ENCODE results near the gene ANO8.
"Not testable (repeated sequence)": the region's sequence is repeated elsewhere in the genome, so short reads cannot be mapped to it uniquely, and the experiment has no call there.

Gene ANO8

GRCh38 chr19:17309965-17310461 is 24.6 kb downstream of the ANO8 start:
- DNase-seq (ENCODE audit: low read depth): no peak

DNA sequence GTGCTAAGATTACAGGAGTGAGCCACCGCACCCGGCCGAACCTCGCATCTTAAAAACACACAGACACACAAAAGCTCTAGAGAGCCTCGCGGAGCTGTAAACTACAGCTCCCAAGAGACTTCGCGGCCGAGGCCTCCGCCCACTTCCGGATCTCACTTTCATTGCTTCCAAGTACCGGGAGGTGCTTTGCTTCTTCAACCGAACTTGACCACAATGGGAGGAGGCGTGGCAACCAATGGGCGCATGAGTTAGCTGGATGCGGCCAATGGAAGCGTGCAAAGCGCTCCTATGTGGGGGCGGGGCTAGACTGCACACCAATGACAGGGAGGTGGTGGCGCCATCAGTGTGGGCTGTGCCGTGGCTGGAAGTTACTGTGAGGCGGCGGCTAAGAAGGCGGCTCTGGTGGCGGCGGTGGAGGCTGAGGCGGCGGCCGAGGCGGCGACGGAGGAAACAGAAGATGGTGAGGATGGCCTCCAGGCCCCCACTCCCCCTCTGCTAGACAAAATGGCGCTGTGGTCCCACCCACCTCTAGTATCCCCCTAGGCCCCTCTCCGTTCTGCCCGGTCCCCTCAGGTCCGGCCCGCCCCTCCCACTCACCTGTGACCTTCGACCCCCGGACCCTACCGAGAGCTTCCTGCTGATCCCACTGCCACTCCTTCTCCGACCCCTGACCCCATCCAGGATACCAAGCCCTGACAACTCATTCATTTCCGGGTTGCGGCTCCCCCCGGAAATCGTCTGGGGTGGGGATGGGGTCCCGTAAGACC is 25.3 kb downstream of the ANO8 start, which contains the start of gene DDA1:
TSS of gene DDA1 (plus strand) at position 366 of the 767 bp plus-strand sequence. CDS start at position 458, 92 bp downstream.
- DNase-seq (ENCODE audit: low read depth): peak; percentile 96

- DNase-seq (ENCODE audit: low read depth): no peak
Measured at GRCh38 chr19:17307876-17308377, 26.7 kb downstream of the ANO8 start.

DNA sequence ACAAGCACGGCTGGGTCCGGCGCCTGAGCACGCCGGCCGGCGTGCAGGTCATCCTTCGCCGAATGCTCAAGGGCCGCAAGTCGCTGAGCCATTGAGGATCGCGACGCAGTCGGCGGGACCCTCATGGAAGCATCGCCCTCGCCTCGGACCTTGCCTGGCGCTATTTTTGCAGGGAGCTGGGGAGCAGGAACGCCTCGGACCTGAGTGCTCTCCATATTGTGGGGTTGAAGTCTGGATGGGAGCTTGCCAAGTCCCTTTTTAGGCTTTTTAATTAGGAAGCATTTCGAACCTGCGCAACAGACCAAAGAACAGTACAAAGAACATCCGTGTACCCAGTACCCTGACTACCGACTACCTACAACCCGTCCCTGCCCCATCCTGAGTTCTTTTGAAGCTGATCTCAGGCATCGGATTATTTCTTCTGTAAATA is 28.4 kb downstream of the ANO8 start:
- DNase-seq (ENCODE audit: low read depth): no peak

DNA sequence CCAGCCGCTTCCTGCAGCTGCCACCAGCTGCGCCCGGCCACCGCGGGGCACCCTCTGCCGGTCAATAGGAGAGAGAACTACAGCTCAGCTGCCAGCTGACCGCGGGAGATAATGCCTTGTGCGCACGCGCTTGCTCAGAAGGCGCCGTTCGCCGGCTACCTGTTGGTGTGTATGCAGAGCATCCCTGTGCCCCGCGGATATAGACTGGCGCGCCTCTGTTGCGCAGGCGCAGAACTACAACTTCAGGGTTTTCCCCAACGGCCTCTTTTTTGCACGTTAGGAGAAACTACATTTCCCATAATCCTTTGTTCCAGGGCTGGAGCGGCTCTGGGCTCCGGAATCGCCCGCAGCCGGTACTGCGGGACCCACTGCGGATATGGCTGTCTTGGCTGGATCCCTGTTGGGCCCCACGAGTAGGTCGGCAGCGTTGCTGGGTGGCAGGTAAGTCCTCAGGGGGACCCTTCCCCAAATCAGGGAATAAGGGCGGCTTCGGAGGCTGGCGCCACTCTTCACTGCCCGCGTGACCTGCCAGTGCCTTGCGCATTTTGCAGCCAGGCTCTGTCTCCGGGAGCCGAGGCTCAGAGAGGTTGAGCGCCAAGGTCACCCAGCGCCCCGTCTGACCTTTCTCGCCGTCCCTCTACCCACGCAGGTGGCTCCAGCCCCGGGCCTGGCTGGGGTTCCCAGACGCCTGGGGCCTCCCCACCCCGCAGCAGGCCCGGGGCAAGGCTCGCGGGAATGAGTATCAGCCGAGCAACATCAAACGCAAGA is 29.0 kb downstream of the ANO8 start, which contains the start of gene MRPL34:
TSS of gene MRPL34 (plus strand) at position 356 of the 768 bp plus-strand sequence. CDS start at position 377, 21 bp downstream.
- peak; percentile 92 for DNase-seq (ENCODE audit: low read depth)

DNA sequence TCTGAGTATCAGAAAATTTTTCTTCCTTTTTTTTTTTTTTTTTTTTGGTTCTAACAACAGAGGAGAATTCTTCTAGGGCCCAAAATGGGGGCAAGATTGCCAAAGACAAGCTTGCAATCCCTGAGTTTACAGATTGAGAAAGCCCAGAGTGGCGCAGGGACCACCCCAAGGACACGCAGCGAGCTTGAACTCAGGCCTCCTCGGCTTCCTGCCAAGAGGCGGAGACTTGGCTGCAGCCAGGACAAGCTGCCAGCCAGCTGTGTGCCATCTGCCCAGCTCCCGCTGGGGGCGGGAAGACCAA is 29.5 kb downstream of the ANO8 start:
- DNase-seq (ENCODE audit: low read depth): no peak

DNA sequence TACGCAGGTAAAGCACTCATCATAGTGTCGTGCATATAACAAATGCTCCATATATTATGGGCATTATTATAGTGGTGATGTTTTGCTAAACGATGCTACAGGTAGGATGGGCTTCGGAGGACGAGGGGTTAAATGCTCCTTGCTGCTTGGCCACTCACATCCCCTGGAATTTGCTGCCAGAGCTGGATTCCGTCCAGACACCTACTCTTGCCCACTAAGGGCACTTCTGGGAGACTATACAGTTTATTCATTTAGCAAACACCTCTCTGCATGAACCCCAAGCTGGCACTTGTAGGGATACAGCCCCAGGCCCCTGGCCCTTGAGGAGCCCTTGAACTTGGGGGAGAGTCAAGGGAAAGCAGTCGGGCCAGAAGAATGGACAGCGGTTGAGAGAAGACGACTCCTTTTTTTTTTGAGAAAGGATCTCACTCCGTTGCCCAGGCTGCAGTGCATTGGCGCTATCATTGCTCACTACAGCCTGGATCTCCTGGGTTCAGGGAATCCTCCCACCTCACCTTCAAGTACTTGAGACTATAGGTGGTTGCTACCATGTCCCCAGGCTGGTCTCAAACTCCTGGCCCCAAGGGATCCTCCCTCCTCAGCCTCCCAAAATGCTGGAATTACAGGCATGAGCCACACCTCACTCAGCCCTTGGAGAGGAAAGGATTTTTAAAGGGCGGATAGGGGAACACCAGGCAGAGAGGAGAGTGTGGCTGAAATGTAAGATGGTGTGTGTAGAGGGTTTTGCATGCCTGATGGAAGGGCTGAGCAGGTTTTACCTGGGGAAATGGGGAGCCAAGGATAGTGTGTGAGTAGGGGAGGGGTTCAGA is 30.1 kb downstream of the ANO8 start:
- no peak for DNase-seq (ENCODE audit: low read depth)

GRCh38 chr19:17303940-17304267 is 30.8 kb downstream of the ANO8 start:
- DNase-seq (ENCODE audit: low read depth): no peak

GRCh38 chr19:17303167-17303939 is 31.3 kb downstream of the ANO8 start, which contains the start of gene ABHD8:
ABHD8 (minus strand) TSS chr19:17303425; CDS start chr19:17301616, 1,809 bp downstream.
- peak; percentile 59 for DNase-seq (ENCODE audit: low read depth)

GRCh38 chr19:17302391-17303166 is 32.1 kb downstream of the ANO8 start:
- DNase-seq (ENCODE audit: low read depth): no peak

GRCh38 chr19:17300992-17301619 is 33.5 kb downstream of the ANO8 start:
- no peak for DNase-seq (ENCODE audit: low read depth)

GRCh38 chr19:17296976-17297375 is 37.7 kb downstream of the ANO8 start:
- DNase-seq (ENCODE audit: low read depth): no peak

DNA sequence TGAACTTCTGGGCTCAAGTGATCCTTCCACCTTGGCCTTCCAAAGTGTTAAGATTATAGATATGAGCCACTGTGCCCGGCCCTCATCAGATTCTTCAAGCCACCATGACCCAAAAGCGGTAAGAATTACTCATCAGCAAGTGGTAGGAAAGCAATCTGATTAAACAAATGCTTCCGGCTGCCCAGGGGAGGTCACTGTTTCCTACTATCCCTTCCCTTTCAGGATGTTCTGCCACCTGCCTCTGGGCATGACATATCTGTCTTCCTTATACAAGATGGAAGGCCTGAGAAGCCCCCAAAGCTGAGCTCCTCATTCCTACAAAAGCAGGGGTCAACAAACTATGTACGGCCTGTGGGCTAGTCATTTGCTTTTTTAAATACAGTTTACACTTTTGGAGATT is 38.4 kb downstream of the ANO8 start:
- DNase-seq (ENCODE audit: low read depth): no peak

DNA sequence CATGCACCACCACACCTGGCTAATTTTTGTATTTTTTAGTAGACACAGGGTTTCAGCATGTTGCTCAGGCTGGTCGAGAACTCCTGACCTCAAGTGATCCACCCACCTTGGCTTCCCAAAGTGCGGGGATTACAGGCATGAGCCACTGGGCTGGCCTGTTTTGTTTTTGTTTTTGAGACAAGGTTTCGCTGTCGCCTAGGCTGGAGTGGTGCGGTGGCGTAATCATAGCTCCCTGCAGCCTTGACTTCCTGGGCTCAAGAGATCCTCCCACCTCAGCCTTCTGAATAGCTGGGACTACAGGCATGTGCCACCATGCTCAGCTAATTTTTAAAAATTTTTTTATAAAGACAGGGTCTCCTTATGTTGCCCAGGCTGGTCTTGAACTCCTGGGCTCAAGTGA is 39.1 kb downstream of the ANO8 start:
- DNase-seq (ENCODE audit: low read depth): not testable (repeated sequence)

DNA sequence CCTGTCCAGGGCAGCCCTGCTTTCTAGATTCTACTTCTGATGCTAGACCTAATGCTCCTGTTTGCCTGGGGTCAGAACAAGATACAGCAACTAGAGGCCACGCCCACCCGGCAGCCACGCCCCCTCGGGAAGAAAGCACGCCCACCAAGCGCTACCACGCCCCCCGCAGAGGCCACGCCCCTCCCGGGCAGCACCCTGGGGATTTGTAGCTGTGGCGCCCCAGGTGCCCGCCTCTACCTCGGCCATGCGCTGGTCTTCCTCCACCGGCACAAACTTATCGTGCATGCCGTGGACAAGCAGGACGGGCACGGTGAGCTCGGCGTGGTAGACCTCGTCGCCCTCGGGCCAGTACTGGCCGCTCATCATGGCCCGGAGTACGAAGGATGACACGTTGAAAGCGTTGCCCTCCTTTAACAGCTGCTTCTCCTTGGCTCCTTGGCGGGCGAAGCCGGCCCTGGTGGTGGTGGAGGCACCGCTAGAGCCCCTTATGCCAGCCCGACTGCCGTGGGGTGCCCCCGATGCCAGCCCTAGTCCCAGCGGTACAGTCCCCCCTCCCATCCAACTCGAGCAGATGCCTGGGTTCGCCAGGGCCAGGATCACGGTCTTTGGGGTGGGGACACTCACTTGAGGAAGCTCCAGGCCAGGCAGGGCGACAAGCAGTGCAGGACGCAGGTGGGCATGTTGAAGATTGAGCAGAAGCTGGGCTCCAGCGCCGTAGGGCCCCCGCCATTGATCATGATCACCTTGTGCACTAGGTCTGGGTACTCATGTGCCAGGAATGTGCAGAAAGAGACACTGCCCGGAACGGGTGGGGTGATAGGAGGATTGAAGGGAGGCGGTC is 40.4 kb downstream of the ANO8 start:
- DNase-seq (ENCODE audit: low read depth): no peak

DNA sequence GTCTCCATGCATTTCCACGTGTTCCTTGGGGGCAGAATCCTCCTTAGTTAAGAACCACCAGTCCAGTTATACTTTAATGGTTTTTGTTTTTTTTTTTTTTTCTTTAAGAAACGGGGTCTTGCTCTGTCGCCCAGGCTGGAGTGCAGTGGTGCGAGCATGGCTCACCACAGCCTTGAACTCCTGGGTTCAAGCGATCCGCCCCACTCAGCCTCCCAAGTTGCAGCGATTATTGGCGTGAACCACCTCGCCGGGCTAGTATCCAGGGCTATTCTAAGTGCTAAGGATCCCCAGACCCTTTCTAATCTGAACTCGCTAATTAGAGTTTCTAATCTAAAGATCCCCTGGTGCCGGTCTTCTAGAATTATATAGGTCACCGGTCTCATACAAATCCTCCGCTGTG is 41.0 kb downstream of the ANO8 start:
- DNase-seq (ENCODE audit: low read depth): no peak

DNA sequence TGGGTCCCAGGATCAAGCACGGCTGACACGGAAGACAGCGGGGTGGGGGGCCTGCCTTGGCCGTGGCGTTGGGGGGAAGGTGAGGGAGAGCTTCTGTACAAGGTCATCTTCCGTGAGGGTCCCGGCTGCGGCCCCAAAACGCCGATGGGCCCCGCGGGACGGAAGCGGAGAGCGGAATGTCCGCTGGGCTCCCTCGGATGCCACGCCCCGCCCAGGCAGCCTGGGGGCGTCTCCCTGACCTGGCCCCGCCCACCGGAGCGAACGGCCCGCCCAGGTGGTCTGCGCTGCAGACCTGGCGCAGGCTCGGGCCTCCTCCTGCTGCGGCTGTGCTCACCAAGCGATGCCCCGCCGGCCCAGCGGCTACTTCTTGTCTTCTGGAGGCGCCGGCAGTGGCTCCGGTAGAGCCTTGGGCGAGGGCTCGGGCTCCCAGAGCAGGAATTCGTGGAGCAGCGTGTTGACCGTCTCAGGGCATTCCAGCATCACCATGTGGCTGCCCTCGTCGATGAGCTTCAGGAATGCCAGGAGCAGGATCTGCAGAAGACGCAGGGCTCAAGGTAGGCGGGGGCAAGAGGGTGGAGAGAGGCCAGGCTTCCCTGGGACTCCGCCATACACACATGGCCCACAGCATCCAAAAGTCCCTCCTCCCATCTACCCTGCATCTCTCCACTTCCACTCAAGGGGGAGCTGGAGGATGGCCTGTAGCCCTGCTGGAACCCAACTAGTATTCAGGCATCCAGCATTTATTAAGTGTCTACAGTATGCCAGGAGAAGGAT is 42.2 kb downstream of the ANO8 start:
- peak; percentile 59 for DNase-seq (ENCODE audit: low read depth)

- no peak for DNase-seq (ENCODE audit: low read depth)
Measured at GRCh38 chr19:17289489-17289888, 45.2 kb downstream of the ANO8 start.

Data from HS-5 (cell line).